ENCODE data around the gene TMEM269. TPM values are rescaled to one million over a fixed set of nuclear protein-coding genes. Genes with fewer than 3 reads are reported as not detected.

TMEM269 gene
- total and polyA plus RNA-seq, 10 of the 15 experiments (the other 5 are each of a cell fraction or from before 2014, with no cell fraction given): 0.02 to 0.26 (median 0.06) TPM; not detected in 2

DNA sequence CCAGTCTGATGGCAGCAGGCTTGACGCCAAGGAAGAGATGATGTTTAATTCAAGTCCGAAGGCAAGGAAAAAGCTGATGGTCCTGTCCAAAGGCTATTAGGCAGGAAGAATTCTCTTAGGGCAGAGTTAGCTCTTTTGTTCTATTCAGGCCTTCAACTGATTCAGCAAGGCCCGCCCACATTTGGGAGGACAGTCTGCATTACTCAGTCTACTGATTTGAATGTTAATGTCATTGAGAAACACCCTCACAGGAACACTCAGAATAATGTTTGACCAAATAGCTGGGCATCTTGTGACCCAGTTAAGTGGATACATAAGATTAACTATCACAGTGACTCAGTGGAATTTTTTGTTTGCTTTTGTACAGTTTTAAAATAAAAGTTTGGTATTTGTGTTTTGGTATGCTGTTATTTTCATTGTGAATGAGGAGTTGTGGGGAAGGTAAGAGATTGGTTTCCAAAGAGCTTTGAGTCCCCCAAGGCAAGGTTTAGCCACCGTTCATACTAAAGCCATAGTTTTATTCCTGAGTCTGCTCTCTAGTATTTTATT, 59.9 kb downstream of the TMEM269 start:
- no TSS peak for BruUV-seq (replicated peaks)
- WGBS (ENCODE audit: insufficient coverage, insufficient replicate concordance, low lambda C conversion rate, missing lambda C conversion rate): 97% methylated on average over 4 of the region's 4 CpGs
- no peak overlapping the region for H3K4me2 ChIP-seq (ENCODE audit: control insufficient read depth, insufficient read depth)
- FAIRE-seq (peak; percentile 38), ATAC-seq (no peak), DNase-seq (ENCODE audit: low read depth, low spot score) (no peak)
- in situ Hi-C loops (cut with MboI) (no loop called here), intact Hi-C loops (cut with micrococcal nuclease; ENCODE audit: unreplicated experiment) (loop anchor here (5.0 kb wide), 1 partner anchor 77 kb away; the partner anchor contains the start of genes C1orf50 and P3H1)
- H2AFZ ChIP-seq (ENCODE audit: control insufficient read depth, low read depth, low read length): no peak overlapping the region
- no peak overlapping the region for H3K27ac ChIP-seq (ENCODE audit: control insufficient read depth, insufficient read depth)
- H3K4me1 ChIP-seq (ENCODE audit: control insufficient read depth, insufficient read depth, low read length): no peaks in the 10 kb centered on the region
- no peak overlapping the region for H3K9ac ChIP-seq (ENCODE audit: control insufficient read depth, insufficient read depth, low read length)
- ChIA-PET RAD21 (ENCODE audit: unreplicated experiment) (interaction anchor here (1.6 to 1.7 kb wide), 2 partner anchors 27 to 78 kb away, joined by 3 to 6 read pairs; partner anchors contain the start of genes C1orf50, ERMAP, P3H1 and SVBP), POLR2A (interaction anchor here (0.5 to 1.1 kb wide), 4 partner anchors 27 to 130 kb away, joined by 3 to 4 read pairs (median 3); partner anchors contain the start of genes C1orf50, ERMAP, P3H1 and SVBP), SMC1A (ENCODE audit: uncharacterized antibody, unreplicated experiment) (interaction anchor here (0.8 to 3.8 kb wide), 5 partner anchors 9 to 28 kb away, joined by 3 to 27 read pairs (median 4); partner anchors contain the start of genes ERMAP and SVBP), CTCF (interaction anchor here (3.4 kb wide), 1 partner anchor 19 kb away, joined by 10 read pairs; no protein-coding TSS in a partner anchor)
- no peak for TF ChIP-seq NRF1 (conservative IDR thresholded peaks at IDR 0.05; ENCODE audit: low read depth, low read length)
- TF ChIP-seq JUND (IDR thresholded peaks at IDR 0.05; ENCODE audit: low read depth, low read length): no peak
- H4K20me1 ChIP-seq (ENCODE audit: control insufficient read depth, insufficient read depth): no peaks in the 10 kb centered on the region
- H3K9me3 ChIP-seq (replicated peaks; ENCODE audit: control insufficient read depth, insufficient read depth, low read length): no peaks in the 10 kb centered on the region
- no peaks in the 10 kb centered on the region for H3K27me3 ChIP-seq (replicated peaks in 1 of 2; ENCODE audit: control insufficient read depth in 2 of 2, insufficient read depth in 2 of 2, low read length in 1 of 2)
- no peaks in the 10 kb centered on the region for H3K36me3 ChIP-seq (ENCODE audit: control insufficient read depth in 2 of 2, insufficient read depth in 2 of 2, low read length in 1 of 2)
- peaks cover 27% of the 10 kb centered on the region for H3K79me2 ChIP-seq (ENCODE audit: control insufficient read depth, insufficient read depth, low read length)
- H3K4me3 ChIP-seq: no peak overlapping the region

DNA sequence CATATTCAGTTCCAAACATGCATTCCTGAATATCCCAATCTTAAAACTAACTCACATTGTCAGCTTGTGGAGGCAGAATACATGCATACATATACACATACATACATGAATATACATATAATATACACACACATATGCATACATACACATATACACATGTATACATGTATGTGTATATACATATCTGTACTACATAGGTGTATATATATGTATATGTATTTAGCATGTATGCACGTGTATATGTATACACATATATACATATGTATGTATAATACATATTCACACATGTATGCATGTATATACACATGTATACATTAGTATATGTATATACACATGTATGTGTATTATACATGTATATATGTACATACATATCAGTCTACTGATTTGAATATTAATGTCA, 60.4 kb downstream of the TMEM269 start:
- DNase-seq (ENCODE audit: low read depth, low spot score): no peak
- Histone ChIP-seq H3K4me1 (ENCODE audit: control insufficient read depth, insufficient read depth, low read length) (no peaks in the 10 kb centered on the region), H3K4me3 (no peak overlapping the region; the same call in 1 of the 2 replicates), H3K36me3 (ENCODE audit: control insufficient read depth in 2 of 2, insufficient read depth in 2 of 2, low read length in 1 of 2) (no peaks in the 10 kb centered on the region), H4K20me1 (ENCODE audit: control insufficient read depth, insufficient read depth) (no peaks in the 10 kb centered on the region), H3K27ac (ENCODE audit: control insufficient read depth, insufficient read depth) (no peak overlapping the region), H3K27me3 (replicated peaks in 1 of 2; ENCODE audit: control insufficient read depth in 2 of 2, insufficient read depth in 2 of 2, low read length in 1 of 2) (no peaks in the 10 kb centered on the region), H3K9ac (ENCODE audit: control insufficient read depth, insufficient read depth, low read length) (no peak overlapping the region), H3K4me2 (ENCODE audit: control insufficient read depth, insufficient read depth) (peak overlapping the region; percentile 23), H3K9me3 (replicated peaks; ENCODE audit: control insufficient read depth, insufficient read depth, low read length) (no peaks in the 10 kb centered on the region), H3K79me2 (ENCODE audit: control insufficient read depth, insufficient read depth, low read length) (peaks cover 30% of the 10 kb centered on the region), H2AFZ (ENCODE audit: control insufficient read depth, low read depth, low read length) (no peak overlapping the region)
- CTCF ChIA-PET: interaction anchor here (1.2 to 3.4 kb wide), 5 partner anchors 20 to 78 kb away, joined by 4 to 12 read pairs (median 10); partner anchors contain the start of gene SVBP
- no TSS peak for BruUV-seq (replicated peaks)
- ATAC-seq: no peak
- POLR2A ChIA-PET: interaction anchor here (0.5 to 4.8 kb wide), 3 partner anchors 29 to 131 kb away, joined by 3 to 53 read pairs (median 4); partner anchors contain the start of genes C1orf50 and P3H1
- RAD21 ChIA-PET (ENCODE audit: unreplicated experiment): interaction anchor here (1.6 to 3.1 kb wide), 5 partner anchors 28 to 79 kb away, joined by 3 to 16 read pairs (median 7); partner anchors contain the start of genes C1orf50, ERMAP, P3H1 and SVBP
- 78% methylated on average over 1 of the region's 1 CpG for WGBS (ENCODE audit: insufficient coverage, insufficient replicate concordance, low lambda C conversion rate, missing lambda C conversion rate)
- SMC1A ChIA-PET (ENCODE audit: uncharacterized antibody, unreplicated experiment): interaction anchor here (1.3 to 3.8 kb wide), 5 partner anchors 12 to 78 kb away, joined by 3 to 27 read pairs (median 4); partner anchors contain the start of genes ERMAP and SVBP
- in situ Hi-C loops (cut with MboI) (no loop called here), intact Hi-C loops (cut with micrococcal nuclease; ENCODE audit: unreplicated experiment) (loop anchor here (5.0 kb wide), 1 partner anchor 78 kb away; the partner anchor contains the start of genes C1orf50 and P3H1)
- FAIRE-seq: peak; percentile 57
- TF ChIP-seq CBX3 (IDR thresholded peaks at IDR 0.05; ENCODE audit: borderline replicate concordance, low read depth) (no peak), RUNX3 (IDR thresholded peaks at IDR 0.05; ENCODE audit: low read length) (no peak), ZNF622 (IDR thresholded peaks at IDR 0.05) (no peak), ZNF274 (IDR thresholded peaks at IDR 0.05; ENCODE audit: insufficient read depth, insufficient read length) (no peak), SIX5 (IDR thresholded peaks at IDR 0.05; ENCODE audit: low read depth, low read length, severe bottlenecking) (no peak), NFYA (IDR thresholded peaks at IDR 0.05; ENCODE audit: borderline replicate concordance, low read depth, low read length) (no peak), RFX5 (IDR thresholded peaks at IDR 0.05; ENCODE audit: low read depth, low read length) (no peak), HDAC2 (IDR thresholded peaks at IDR 0.05) (no peak)
- TF ChIP-seq, protein P1, sequence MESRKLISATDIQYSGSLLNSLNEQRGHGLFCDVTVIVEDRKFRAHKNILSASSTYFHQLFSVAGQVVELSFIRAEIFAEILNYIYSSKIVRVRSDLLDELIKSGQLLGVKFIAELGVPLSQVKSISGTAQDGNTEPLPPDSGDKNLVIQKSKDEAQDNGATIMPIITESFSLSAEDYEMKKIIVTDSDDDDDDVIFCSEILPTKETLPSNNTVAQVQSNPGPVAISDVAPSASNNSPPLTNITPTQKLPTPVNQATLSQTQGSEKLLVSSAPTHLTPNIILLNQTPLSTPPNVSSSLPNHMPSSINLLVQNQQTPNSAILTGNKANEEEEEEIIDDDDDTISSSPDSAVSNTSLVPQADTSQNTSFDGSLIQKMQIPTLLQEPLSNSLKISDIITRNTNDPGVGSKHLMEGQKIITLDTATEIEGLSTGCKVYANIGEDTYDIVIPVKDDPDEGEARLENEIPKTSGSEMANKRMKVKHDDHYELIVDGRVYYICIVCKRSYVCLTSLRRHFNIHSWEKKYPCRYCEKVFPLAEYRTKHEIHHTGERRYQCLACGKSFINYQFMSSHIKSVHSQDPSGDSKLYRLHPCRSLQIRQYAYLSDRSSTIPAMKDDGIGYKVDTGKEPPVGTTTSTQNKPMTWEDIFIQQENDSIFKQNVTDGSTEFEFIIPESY (IDR thresholded peaks at IDR 0.05): no peak
- TF ChIP-seq, protein P2, sequence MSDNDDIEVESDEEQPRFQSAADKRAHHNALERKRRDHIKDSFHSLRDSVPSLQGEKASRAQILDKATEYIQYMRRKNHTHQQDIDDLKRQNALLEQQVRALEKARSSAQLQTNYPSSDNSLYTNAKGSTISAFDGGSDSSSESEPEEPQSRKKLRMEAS (IDR thresholded peaks at IDR 0.05; ENCODE audit: low read depth, low read length): no peak
- TF ChIP-seq, protein P3, sequence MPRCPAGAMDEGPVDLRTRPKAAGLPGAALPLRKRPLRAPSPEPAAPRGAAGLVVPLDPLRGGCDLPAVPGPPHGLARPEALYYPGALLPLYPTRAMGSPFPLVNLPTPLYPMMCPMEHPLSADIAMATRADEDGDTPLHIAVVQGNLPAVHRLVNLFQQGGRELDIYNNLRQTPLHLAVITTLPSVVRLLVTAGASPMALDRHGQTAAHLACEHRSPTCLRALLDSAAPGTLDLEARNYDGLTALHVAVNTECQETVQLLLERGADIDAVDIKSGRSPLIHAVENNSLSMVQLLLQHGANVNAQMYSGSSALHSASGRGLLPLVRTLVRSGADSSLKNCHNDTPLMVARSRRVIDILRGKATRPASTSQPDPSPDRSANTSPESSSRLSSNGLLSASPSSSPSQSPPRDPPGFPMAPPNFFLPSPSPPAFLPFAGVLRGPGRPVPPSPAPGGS (IDR thresholded peaks at IDR 0.05; ENCODE audit: borderline replicate concordance, insufficient read depth, low read depth, low read length, poor library complexity, severe bottlenecking): no peak

All from GM12878 (cell line).